Stimulated activated naive CD4-positive, alpha-beta T cell treated with Interleukin-2 at 50 U/mL for 16 hours (primary cell): ENCODE data around the gene PARVG.
"Not testable (repeated sequence)": the region's sequence is repeated elsewhere in the genome, so short reads cannot be mapped to it uniquely, and the experiment has no call there.

Experiments
- DNase-seq: peaks from one replicate; lab custom pipeline; 2025; lab: John Stamatoyannopoulos, UW

The PARVG gene

GRCh38 chr22:44211946-44212930, 31.5 kb downstream of the PARVG start:
- DNase-seq, result no peak

- DNase-seq, result no peak
Measured at GRCh38 chr22:44212936-44213335, 32.2 kb downstream of the PARVG start.

GRCh38 chr22:44213489-44214043, 32.8 kb downstream of the PARVG start:
- no peak for DNase-seq

- DNase-seq, result no peak
Measured at GRCh38 chr22:44214187-44214586, 33.5 kb downstream of the PARVG start.

- no peak for DNase-seq
Measured at GRCh38 chr22:44214764-44215163, 34.0 kb downstream of the PARVG start.

- no peak for DNase-seq
Measured at GRCh38 chr22:44215287-44215686, 34.6 kb downstream of the PARVG start.

GRCh38 chr22:44217346-44217745, 36.6 kb downstream of the PARVG start:
- DNase-seq, result no peak

GRCh38 chr22:44218071-44218470, 37.3 kb downstream of the PARVG start:
- no peak for DNase-seq

GRCh38 chr22:44219101-44219870, 38.6 kb downstream of the PARVG start:
- no peak for DNase-seq

- no peak for DNase-seq
Measured at GRCh38 chr22:44220727-44221680, 40.3 kb downstream of the PARVG start.

- DNase-seq, result no peak
Measured at GRCh38 chr22:44221710-44222475, 41.2 kb downstream of the PARVG start.

GRCh38 chr22:44224166-44224565, 43.4 kb downstream of the PARVG start:
- DNase-seq, result no peak

- DNase-seq, result no peak
Measured at GRCh38 chr22:44225091-44225689, 44.5 kb downstream of the PARVG start.

GRCh38 chr22:44225812-44226211, 45.1 kb downstream of the PARVG start:
- no peak for DNase-seq

GRCh38 chr22:44229331-44229730, 48.6 kb downstream of the PARVG start:
- DNase-seq, result no peak

GRCh38 chr22:44229809-44230208, 49.1 kb downstream of the PARVG start:
- no peak for DNase-seq

GRCh38 chr22:44231233-44231632, 50.5 kb downstream of the PARVG start:
- no peak for DNase-seq

GRCh38 chr22:44234372-44234771, 53.6 kb downstream of the PARVG start:
- not testable (repeated sequence) for DNase-seq

- DNase-seq, result no peak
Measured at GRCh38 chr22:44237290-44237689, 56.6 kb downstream of the PARVG start.

GRCh38 chr22:44241121-44241520, 60.4 kb downstream of the PARVG start:
- not testable (repeated sequence) for DNase-seq
